Nephron progenitor cell (in vitro differentiated cells): Measurements from ENCODE around the gene CFAP43.
A peak's percentile ranks its signal among the peaks of the same experiment; 100 is the strongest.
"Not testable (repeated sequence)": the region's sequence is repeated elsewhere in the genome, so short reads cannot be mapped to it uniquely, and the experiment has no call there.

Source experiments
- DNase-seq: peaks from one replicate; pipeline ENCODE4 v3.0.0; 2021
- H3K27ac Mint-ChIP-seq: 2 replicates; pipeline ENCODE4 v1.8.0; 2021; ENCODE audit warnings: mild to moderate bottlenecking, moderate library complexity, mixed read lengths
- H3K27me3 Mint-ChIP-seq: 2 replicates; pipeline ENCODE4 v1.8.0; 2021; ENCODE audit warnings: mild to moderate bottlenecking, low read depth, mixed read lengths; ENCODE audit not compliant: poor library complexity
- H3K36me3 Mint-ChIP-seq: 2 replicates; pipeline ENCODE4 v1.8.0; 2021; ENCODE audit warnings: low read depth, mixed read lengths
- H3K4me1 Mint-ChIP-seq: 2 replicates; pipeline ENCODE4 v1.8.0; 2021; ENCODE audit warnings: mixed read lengths
- H3K4me3 Mint-ChIP-seq: 2 replicates; pipeline ENCODE4 v1.8.0; 2021; ENCODE audit warnings: mild to moderate bottlenecking, moderate library complexity, mixed read lengths
- H3K9me3 Mint-ChIP-seq: 2 replicates; pipeline ENCODE4 v1.8.0; 2021; ENCODE audit warnings: mild to moderate bottlenecking, moderate library complexity, mixed read lengths
- TF ChIP-seq, protein P1 (sequence below): fragments of 200-600 bp; sonication (generic); IDR thresholded peaks from 2 replicates; pipeline ENCODE4 v1.5.0; 2021; ENCODE audit warnings: antibody characterized with exemption

CFAP43 gene

DNA sequence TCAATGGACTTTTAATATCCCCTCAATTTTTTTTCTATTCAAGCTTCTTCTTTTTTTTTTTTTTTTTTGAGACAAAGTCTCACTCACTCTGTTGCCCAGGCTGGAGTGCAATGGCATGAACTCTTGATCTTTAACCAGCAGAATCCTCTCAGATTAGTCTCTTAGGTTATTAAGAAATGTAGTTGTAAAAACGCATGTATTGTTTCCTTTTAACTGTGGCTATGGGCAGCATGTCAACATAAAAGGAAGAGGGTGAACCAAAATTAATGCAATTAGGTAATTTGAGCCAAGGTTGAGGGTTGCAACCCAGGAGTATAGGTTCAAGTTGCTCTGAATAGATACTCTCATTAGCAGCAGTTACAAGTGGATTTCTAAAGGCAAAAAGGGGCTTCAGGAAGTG lies 18.2 kb upstream of the CFAP43 start:
- TF ChIP-seq, protein P1, sequence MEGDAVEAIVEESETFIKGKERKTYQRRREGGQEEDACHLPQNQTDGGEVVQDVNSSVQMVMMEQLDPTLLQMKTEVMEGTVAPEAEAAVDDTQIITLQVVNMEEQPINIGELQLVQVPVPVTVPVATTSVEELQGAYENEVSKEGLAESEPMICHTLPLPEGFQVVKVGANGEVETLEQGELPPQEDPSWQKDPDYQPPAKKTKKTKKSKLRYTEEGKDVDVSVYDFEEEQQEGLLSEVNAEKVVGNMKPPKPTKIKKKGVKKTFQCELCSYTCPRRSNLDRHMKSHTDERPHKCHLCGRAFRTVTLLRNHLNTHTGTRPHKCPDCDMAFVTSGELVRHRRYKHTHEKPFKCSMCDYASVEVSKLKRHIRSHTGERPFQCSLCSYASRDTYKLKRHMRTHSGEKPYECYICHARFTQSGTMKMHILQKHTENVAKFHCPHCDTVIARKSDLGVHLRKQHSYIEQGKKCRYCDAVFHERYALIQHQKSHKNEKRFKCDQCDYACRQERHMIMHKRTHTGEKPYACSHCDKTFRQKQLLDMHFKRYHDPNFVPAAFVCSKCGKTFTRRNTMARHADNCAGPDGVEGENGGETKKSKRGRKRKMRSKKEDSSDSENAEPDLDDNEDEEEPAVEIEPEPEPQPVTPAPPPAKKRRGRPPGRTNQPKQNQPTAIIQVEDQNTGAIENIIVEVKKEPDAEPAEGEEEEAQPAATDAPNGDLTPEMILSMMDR, result no peak
- H3K27me3 Mint-ChIP-seq, result peaks cover 30% of the 10 kb centered on the region
- H3K4me1 Mint-ChIP-seq, result peaks cover 54% of the 10 kb centered on the region
- H3K4me3 Mint-ChIP-seq, result no peak overlapping the region
- H3K27ac Mint-ChIP-seq, result no peak overlapping the region
- no peak for DNase-seq
- H3K9me3 Mint-ChIP-seq, result peaks cover 36% of the 10 kb centered on the region
- peaks cover 16% of the 10 kb centered on the region for H3K36me3 Mint-ChIP-seq

DNA sequence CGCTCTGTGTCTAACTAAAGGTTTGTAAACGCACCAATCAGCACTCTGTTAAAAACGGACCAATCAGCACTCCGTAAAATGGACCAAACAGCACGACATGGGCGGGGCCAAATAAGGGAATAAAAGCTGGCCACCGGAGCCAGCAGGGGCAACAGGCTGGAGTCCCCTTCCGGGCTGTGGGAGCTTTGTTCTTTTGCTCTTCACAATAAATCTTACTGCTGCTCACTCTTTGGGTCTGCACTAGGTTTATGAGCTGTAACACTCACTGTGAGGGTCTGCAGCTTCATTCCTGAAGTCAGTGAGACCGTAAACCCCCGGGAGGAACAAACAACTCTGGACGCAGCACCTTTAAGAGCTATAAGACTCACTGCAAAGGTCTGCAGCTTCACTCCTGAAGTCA lies 16.8 kb upstream of the CFAP43 start:
- Mint-ChIP-seq H3K27ac (peak overlapping the region; percentile 94), H3K4me1 (peaks cover 51% of the 10 kb centered on the region), H3K9me3 (peaks cover 42% of the 10 kb centered on the region), H3K27me3 (peaks cover 23% of the 10 kb centered on the region), H3K36me3 (peaks cover 16% of the 10 kb centered on the region), H3K4me3 (peak overlapping the region; percentile 39)
- DNase-seq, result peak; percentile 29

DNA sequence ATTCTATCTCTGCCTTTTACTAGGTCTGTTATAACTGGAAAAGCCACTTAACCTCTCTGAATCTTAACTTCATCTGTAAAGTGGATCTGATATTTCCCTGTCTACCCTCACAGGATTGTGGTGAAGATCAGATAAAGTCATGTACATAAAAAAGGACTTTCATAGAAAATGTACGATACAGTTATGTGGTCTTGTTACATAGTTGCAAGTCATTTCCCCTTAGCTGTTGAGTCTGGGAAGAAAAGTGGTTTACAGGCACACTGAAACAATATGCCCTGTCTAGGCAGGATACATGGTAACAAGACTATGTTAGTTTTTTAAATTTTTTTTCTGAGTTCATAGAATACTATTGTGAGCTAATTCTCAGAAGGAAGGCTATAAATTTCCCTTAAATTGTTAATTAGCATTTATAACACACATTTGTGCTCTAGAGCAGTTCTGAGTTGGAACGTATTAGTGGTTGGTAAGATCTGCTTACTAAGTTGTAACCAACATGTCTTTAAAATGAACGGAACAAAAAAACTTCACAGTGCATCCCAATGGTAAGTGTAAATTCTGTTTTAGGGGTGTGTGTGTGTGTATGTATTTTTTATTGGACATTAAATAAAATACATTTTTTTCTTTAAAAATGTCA lies 15.5 kb upstream of the CFAP43 start:
- no peak overlapping the region for H3K27ac Mint-ChIP-seq
- no peak for DNase-seq
- H3K36me3 Mint-ChIP-seq, result peaks cover 16% of the 10 kb centered on the region
- H3K9me3 Mint-ChIP-seq, result peaks cover 42% of the 10 kb centered on the region
- peaks cover 43% of the 10 kb centered on the region for H3K4me1 Mint-ChIP-seq
- no peak overlapping the region for H3K4me3 Mint-ChIP-seq
- TF ChIP-seq, protein P1, result no peak
- peaks cover 10% of the 10 kb centered on the region for H3K27me3 Mint-ChIP-seq

DNA sequence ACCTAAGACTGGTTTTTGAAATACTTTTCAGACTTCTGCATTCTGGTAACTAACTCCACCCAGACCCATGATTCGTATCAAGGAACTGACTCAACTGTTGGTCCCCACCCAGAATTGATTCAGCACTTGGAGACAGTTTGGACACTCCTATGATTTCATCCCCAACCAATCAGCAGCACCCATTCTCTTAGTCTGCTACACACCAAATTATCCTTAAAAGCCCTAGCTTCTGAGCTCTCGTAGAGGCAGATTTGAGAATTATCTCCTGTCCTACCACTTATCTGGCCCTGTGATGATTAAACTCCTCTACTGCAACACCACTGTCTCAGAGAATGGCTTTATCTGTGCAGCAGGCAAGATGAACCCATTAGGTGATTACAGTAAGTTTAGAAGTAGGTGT lies 14.8 kb upstream of the CFAP43 start:
- TF ChIP-seq, protein P1, result no peak
- Mint-ChIP-seq H3K27ac (no peak overlapping the region), H3K4me3 (no peak overlapping the region), H3K9me3 (peaks cover 42% of the 10 kb centered on the region), H3K36me3 (peaks cover 16% of the 10 kb centered on the region), H3K4me1 (peaks cover 40% of the 10 kb centered on the region), H3K27me3 (peaks cover 6% of the 10 kb centered on the region)
- no peak for DNase-seq

DNA sequence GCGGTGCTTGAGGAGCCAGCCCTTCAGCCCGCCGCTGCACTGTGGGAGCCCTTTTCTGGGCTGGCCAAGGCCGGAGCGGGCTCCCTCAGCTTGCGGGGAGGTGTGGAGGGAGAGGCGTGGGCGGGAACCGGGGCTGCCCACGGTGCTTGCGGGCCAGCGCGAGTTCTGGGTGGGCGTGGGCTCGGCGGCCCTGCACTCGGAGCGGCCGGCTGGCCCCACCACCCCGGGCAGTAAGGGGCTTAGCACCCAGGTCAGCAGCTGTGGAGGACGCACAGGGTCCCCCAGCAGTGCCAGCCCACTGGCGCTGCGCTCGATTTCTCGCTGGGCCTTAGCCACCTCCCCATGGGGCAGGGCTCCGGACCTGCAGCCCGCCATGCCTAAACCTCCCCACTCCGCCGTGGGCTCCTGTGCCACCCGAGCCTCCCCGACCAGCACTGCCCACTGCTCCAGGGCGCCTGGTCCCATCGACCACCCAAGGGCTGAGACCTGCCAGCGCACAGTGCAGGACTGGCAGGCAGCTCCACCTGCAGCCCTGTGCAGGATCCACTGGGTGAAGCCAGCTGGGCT lies 13.0 kb upstream of the CFAP43 start:
- Mint-ChIP-seq H3K9me3 (peaks cover 42% of the 10 kb centered on the region), H3K4me3 (no peak overlapping the region), H3K4me1 (peaks cover 29% of the 10 kb centered on the region), H3K27ac (no peak overlapping the region), H3K36me3 (peaks cover 16% of the 10 kb centered on the region), H3K27me3 (peaks cover 11% of the 10 kb centered on the region)
- DNase-seq, result no peak
- TF ChIP-seq, protein P1, result no peak

DNA sequence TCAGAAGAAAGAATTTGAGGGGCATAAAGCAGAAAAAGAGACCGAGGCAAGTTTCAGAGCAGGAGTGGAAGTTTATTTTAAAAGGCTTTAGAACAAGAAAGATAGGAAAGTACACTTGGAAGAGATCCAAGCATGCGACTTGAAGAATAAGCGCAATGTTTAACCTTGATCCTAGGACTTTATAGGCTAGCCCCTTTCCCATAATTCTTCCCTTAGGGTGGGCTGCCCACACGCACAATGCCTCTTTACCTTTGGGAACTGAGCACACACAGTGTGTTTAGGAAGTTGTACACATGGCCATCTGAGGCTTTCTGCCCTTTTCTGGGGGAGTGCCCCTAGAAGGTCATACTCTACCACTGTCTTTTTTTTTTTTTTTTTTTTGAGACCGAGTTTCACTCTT lies 11.3 kb upstream of the CFAP43 start:
- Mint-ChIP-seq H3K27me3 (peaks cover 8% of the 10 kb centered on the region), H3K4me1 (peaks cover 13% of the 10 kb centered on the region), H3K36me3 (peaks cover 16% of the 10 kb centered on the region), H3K4me3 (no peak overlapping the region), H3K27ac (no peak overlapping the region), H3K9me3 (peaks cover 34% of the 10 kb centered on the region)
- TF ChIP-seq, protein P1, result no peak
- no peak for DNase-seq

DNA sequence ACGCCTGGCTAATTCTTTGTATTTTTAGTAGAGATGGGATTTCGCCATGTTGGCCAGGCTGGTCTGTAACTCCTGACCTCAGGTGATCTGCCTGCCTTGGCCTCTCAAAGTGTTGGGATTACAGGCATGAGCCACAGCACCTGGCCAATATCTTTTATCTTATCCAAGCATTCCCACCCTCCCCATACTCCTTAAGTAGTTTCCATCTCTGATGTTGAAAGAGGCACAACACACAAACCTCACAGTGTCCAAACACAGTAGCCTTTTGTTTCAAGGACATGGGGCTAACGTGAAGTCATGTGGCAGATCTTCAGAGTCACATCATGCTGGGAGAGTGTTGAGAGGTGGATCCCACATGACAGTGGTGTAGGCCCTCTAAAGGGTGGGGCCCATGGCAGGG lies 10.8 kb upstream of the CFAP43 start:
- not testable (repeated sequence) for H3K4me3 Mint-ChIP-seq, DNase-seq, H3K4me1 Mint-ChIP-seq, H3K27me3 Mint-ChIP-seq, H3K27ac Mint-ChIP-seq
- peaks cover 30% of the 10 kb centered on the region for H3K9me3 Mint-ChIP-seq
- H3K36me3 Mint-ChIP-seq, result peaks cover 16% of the 10 kb centered on the region
